HG03521 (cell line): Measurements from ENCODE around the gene PIK3C2B.

ENCODE experiments used
- ATAC-seq: cut with Tn5 transposase; IDR thresholded peaks from one replicate; pipeline ENCODE4 v1.9.1; 2021; ENCODE audit warnings: mild to moderate bottlenecking, moderate library complexity; ENCODE audit not compliant: unreplicated experiment

The PIK3C2B gene

GRCh38 chr1:204478921-204479320 lies 15.7 kb downstream of the PIK3C2B start:
- ATAC-seq: no peak

- ATAC-seq: no peak
Observed at GRCh38 chr1:204478172-204478899, 16.3 kb downstream of the PIK3C2B start.

GRCh38 chr1:204477036-204477740 lies 17.4 kb downstream of the PIK3C2B start:
- ATAC-seq: no peak

GRCh38 chr1:204476563-204476962 lies 18.0 kb downstream of the PIK3C2B start:
- ATAC-seq: no peak

- ATAC-seq: no peak
Observed at GRCh38 chr1:204475656-204476432, 18.8 kb downstream of the PIK3C2B start.

- ATAC-seq: no peak
Observed at GRCh38 chr1:204473400-204473965, 21.1 kb downstream of the PIK3C2B start.

- ATAC-seq: no peak
Observed at GRCh38 chr1:204472660-204473059, 21.9 kb downstream of the PIK3C2B start.

- ATAC-seq: no peak
Observed at GRCh38 chr1:204471687-204472086, 22.9 kb downstream of the PIK3C2B start.

GRCh38 chr1:204469304-204469703 lies 25.3 kb downstream of the PIK3C2B start:
- ATAC-seq: no peak

- ATAC-seq: no peak
Observed at GRCh38 chr1:204468766-204469302, 25.8 kb downstream of the PIK3C2B start.

- no peak for ATAC-seq
Observed at GRCh38 chr1:204468206-204468605, 26.4 kb downstream of the PIK3C2B start.

GRCh38 chr1:204466416-204467405 lies 27.9 kb downstream of the PIK3C2B start:
- ATAC-seq: no peak

GRCh38 chr1:204465546-204466415 lies 28.8 kb downstream of the PIK3C2B start:
- ATAC-seq: peak; percentile 73

- no peak for ATAC-seq
Observed at GRCh38 chr1:204464701-204465100, 29.9 kb downstream of the PIK3C2B start.

- no peak for ATAC-seq
Observed at GRCh38 chr1:204464187-204464631, 30.4 kb downstream of the PIK3C2B start.

GRCh38 chr1:204463125-204464060 lies 31.2 kb downstream of the PIK3C2B start:
- no peak for ATAC-seq

GRCh38 chr1:204462229-204462561 lies 32.4 kb downstream of the PIK3C2B start:
- no peak for ATAC-seq
